Stimulated activated CD4-positive, alpha-beta T cell treated with anti-CD3 and anti-CD28 coated beads, Interleukin-4, amount 100 ng/mL, for 4 hours (primary cell): ENCODE measurements around the gene ANK2.

Experiments used
- DNase-seq, 2 experiments: peaks; one replicate each; pipeline ENCODE4 v3.0.0-alpha.2; 2020

The ANK2 gene

DNA sequence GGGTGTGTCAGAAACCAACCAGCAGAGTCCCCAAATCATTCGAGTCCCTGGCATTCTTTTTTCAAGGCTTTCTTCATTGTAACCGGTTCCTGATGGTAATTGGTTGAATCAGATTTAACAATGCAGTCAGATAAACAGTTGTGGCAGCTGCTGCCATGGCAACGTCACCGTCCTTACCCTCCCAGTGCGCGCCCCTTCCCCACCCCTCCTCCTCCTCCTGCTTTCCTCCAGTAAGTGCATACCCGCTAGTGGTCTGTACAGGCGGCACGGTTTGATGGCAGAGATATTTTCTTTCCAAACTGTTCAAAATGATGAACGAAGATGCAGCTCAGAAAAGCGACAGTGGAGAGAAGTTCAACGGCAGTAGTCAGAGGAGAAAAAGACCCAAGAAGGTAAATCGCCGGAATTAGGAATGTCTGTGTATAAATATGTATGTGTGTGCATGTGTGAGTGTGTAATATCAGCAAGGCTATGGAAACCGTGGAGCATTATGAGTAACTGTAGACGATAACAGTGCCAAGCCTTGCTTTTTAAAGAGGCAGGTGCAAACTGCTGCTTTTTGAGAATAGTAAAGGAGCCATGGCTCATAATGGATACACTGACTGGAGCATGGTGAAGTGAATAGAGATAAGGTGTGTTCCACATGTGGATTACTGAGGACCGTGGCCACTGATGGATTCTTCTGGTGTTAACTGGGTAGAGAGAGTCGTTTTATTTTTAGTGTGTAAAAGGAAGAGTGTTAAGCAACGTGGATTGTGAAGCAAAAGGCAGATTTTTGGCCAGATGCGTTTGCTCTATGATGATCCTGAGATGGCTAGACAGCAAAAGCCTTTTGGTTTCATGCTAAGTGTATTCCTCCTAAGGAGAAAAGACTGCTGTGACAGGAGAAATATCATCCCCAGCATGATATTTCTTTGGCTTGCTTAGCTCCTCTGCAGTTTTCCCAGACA is at the start of gene ANK2:
ANK2 (plus strand) TSS at position 233 of the 950 bp plus-strand sequence; CDS start at position 309, 76 bp downstream.
- no peak for DNase-seq

DNA sequence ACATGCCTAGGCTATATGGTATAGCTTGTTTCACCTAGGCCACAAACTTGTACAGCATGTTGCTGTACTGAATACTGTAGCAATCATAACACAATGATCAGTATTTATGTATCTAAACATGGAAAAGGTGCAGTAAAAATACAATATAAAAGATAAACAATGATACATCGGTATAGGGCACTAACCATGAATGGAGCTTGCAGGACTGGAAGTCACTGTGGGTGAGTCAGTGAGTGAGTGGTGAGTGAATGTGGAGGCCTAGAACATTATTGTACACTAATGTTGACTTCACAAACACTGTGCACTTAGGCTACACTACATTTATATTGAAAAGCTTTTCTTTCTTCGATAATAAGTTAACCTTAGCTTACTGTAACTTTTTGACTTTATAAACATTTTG is 45.6 kb upstream of the ANK2 start:
- no peak for DNase-seq

GRCh38 chr4:113004655-113005054 is 44.8 kb upstream of the ANK2 start:
- no peak for DNase-seq

- DNase-seq: no peak
These were observed 42.8 kb upstream of the ANK2 start for GRCh38 chr4:113006632-113007031.

GRCh38 chr4:113007151-113007550 is 42.3 kb upstream of the ANK2 start:
- no peak for DNase-seq

GRCh38 chr4:113008135-113008534 is 41.3 kb upstream of the ANK2 start:
- DNase-seq: no peak

GRCh38 chr4:113008716-113009115 is 40.7 kb upstream of the ANK2 start:
- DNase-seq: no peak

DNA sequence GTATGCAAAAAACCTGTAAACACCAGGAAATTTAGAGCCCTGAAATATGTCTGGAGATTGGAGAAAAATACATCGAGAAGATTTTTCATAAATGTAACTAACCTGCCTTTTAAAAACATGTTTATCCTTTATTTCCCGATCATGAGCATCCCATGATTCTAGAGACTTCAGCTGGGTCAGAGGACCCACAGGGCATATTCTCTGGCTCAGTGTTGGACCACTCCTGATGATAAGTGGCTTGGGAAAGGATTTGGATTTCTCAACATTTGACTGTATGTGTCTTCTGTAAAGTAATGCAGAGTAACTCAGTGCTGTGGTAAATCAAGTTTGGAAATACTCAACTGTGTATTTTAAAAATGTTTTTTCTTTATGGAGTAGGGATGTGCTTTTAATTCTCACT is 40.0 kb upstream of the ANK2 start:
- no peak for DNase-seq

GRCh38 chr4:113012122-113012725 is 37.2 kb upstream of the ANK2 start:
- no peak for DNase-seq

DNA sequence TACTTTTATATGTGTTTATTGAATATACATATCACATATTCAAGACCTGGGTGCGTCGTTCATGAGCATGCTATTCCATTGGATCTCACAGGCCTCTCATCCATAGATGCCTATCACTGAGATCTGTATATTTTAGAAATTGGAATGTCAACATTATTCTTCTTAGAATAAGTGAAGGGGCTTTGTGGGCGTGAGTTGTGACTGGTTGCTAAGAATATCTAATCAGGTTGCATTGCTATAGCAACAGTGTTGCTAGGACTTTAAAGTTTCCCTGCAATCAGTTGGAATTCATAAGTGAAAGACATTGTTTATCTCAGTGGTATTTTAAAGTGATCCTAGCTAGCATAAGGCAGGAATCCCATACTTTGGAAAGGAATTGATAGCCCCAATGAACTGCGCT is 36.7 kb upstream of the ANK2 start:
- no peak for DNase-seq

GRCh38 chr4:113013751-113014150 is 35.7 kb upstream of the ANK2 start:
- DNase-seq: no peak

DNA sequence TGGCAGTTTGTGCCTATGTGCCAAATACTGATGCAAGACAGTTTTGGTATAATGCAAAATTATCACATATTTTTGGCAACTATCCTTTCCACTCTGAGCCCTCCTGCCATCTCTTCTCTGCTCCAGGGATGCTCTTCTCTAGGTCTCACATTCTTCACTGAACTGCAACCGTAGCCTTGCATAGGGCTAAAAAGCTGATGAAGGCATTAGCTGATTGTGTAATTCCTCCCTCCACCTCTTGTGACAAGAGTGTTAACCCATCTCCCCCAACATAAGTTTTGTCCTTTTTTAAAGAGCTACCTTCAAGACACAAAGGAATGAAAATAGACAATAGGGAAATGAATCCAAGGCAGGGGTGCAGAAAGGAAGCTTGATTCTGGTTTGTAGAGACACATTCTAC is 33.1 kb upstream of the ANK2 start:
- DNase-seq: no peak

GRCh38 chr4:113020966-113021365 is 28.5 kb upstream of the ANK2 start:
- no peak for DNase-seq

GRCh38 chr4:113024388-113024787 is 25.1 kb upstream of the ANK2 start:
- DNase-seq: no peak

DNA sequence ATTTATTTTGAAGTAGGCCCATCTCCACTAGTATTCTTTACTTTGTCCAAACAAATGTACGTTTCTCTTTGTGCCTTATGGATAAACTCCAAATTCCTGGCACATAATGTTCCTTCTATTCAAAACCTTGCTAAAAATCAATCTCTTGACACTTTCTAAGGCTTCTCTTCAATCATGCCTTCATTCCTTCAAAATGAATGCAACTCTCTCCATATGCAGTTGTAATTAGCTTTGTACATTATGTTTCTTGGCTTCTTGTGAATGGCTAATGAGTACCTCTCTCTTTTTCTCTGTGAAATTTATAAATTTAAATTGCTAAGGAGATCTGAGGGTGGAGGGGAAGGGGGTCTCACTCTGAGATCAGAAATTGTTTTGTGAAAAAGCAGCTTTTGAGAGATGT is 24.0 kb upstream of the ANK2 start:
- no peak for DNase-seq

GRCh38 chr4:113026556-113026955 is 22.9 kb upstream of the ANK2 start:
- no peak for DNase-seq

GRCh38 chr4:113028074-113028473 is 21.4 kb upstream of the ANK2 start:
- no peak for DNase-seq

- DNase-seq: no peak
These were observed 18.2 kb upstream of the ANK2 start for GRCh38 chr4:113031212-113031611.

- DNase-seq: no peak
These were observed 8.7 kb upstream of the ANK2 start for GRCh38 chr4:113040793-113041192.

GRCh38 chr4:113042502-113042901 is 7.0 kb upstream of the ANK2 start:
- DNase-seq: no peak

- DNase-seq: no peak
These were observed 5.9 kb upstream of the ANK2 start for GRCh38 chr4:113043591-113043990.

DNA sequence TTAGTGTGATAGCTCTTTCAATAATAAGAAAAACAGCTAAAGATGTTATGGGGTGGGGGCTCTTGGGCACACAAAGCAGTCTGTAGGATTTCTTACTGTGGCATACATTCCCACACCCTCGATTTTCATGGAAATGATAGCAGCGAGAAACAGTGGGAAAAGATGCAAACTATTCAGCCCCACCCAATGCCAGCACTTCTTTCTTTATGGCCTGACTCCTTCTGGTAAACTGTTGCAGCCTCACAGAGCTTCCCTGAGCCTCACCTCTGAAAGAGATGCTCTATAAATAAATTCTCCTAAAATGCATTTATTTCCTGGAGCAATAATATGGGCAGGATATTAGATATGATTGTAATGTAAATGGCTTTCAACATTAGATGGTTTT is 910 bp downstream of the ANK2 start:
- no peak for DNase-seq

GRCh38 chr4:113050837-113051236 is 1.4 kb downstream of the ANK2 start:
- DNase-seq: no peak

GRCh38 chr4:113051361-113051760 is 1.9 kb downstream of the ANK2 start:
- no peak for DNase-seq
